Natural killer cell (primary cell): ENCODE results near the gene NEK11. TPM values are rescaled to one million over a fixed set of nuclear protein-coding genes. Genes with fewer than 3 reads are reported as not detected.
"Not testable (repeated sequence)": the region's sequence is repeated elsewhere in the genome, so short reads cannot be mapped to it uniquely, and the experiment has no call there.

ENCODE experiments used
- ATAC-seq, 3 donors: fragments of 150-1000 bp in 2 of 3; fragments of 200-7000 bp in 1 of 3; cut with Tn5 transposase; 1 replicate in 1 of 3; 2 replicates in 2 of 3; pipeline ENCODE4 v1.10.0; 2021; ENCODE audit warnings: mild to moderate bottlenecking in 2 of 3, moderate library complexity in 2 of 3
- DNase-seq, 2 donors: peaks; one replicate each; pipeline versions ENCODE4 v3.0.0 to v3.0.0-alpha.2; 2013 to 2021; ENCODE audit warnings: mixed read lengths in 1 of 2
- H3K27ac ChIP-seq: one replicate; pipeline ENCODE4 v1.5.1; 2013; ENCODE audit warnings: mild to moderate bottlenecking, low read length
- H3K27me3 ChIP-seq: one replicate; pipeline ENCODE4 v1.6.1; 2013; ENCODE audit warnings: low read length; ENCODE audit not compliant: control insufficient read depth, insufficient read depth
- H3K36me3 ChIP-seq: one replicate; pipeline ENCODE4 v1.6.1; 2013; ENCODE audit warnings: low read length; ENCODE audit not compliant: control insufficient read depth, insufficient read depth
- H3K4me1 ChIP-seq: one replicate; pipeline ENCODE4 v1.6.1; 2013; ENCODE audit warnings: low read length; ENCODE audit not compliant: control insufficient read depth, insufficient read depth
- H3K4me3 ChIP-seq: one replicate; pipeline ENCODE4 v1.5.1; 2013; ENCODE audit warnings: low read length
- H3K9me3 ChIP-seq: one replicate; pipeline ENCODE4 v1.6.1; 2013; ENCODE audit warnings: low read length; ENCODE audit not compliant: control insufficient read depth, insufficient read depth
- H3K27ac Mint-ChIP-seq, 2 donors: one replicate each; pipeline ENCODE4 v1.8.0; 2022; ENCODE audit warnings: mild to moderate bottlenecking in 2 of 2, mixed read lengths in 2 of 2, moderate library complexity in 1 of 2
- H3K27me3 Mint-ChIP-seq, 2 donors: one replicate each; pipeline ENCODE4 v1.8.0; 2022; ENCODE audit warnings: low read depth in 2 of 2, mixed read lengths in 2 of 2
- H3K36me3 Mint-ChIP-seq: one replicate; pipeline ENCODE4 v1.8.0; 2022; ENCODE audit warnings: mixed read lengths
- H3K4me1 Mint-ChIP-seq, 2 donors: one replicate each; pipeline ENCODE4 v1.8.0; 2022; ENCODE audit warnings: mixed read lengths in 2 of 2
- H3K4me3 Mint-ChIP-seq: one replicate; pipeline ENCODE4 v1.8.0; 2022; ENCODE audit warnings: mild to moderate bottlenecking, moderate library complexity, mixed read lengths
- H3K9me3 Mint-ChIP-seq, 2 donors: one replicate each; pipeline ENCODE4 v1.8.0; 2022; ENCODE audit warnings: mixed read lengths in 2 of 2
- CTCF ChIP-seq: fragments of 200-600 bp; IDR thresholded peaks from one replicate; pipeline ENCODE4 v1.8.0; 2022; ENCODE audit warnings: antibody characterized with exemption
- WGBS: methylation state at CpG from one replicate; pipeline ENCODE4 v1.1.7; 2013; ENCODE audit warnings: missing lambda C conversion rate; ENCODE audit not compliant: insufficient coverage; 5-methylcytosine and 5-hydroxymethylcytosine counted together
- intact Hi-C: fragments of 100-400 bp; cut with micrococcal nuclease; formaldehyde crosslinking; loops from one replicate; pipeline ENCODE4 v1.14.2; 2022
- total RNA-seq, 4 donors: library from RNA; stranded (reverse); fragments of 120-200 nt in 1 of 4; gene quantifications; one replicate each; pipeline versions ENCODE4 v1.2.3 to v1.2.4, GENCODE V29; 2013 to 2022

NEK11 gene
- total RNA-seq, 3 donors from 2014 or later (not counting 1 experiment from before 2014, with no cell fraction given), result 2.6 to 3.6 (median 3.5) TPM

GRCh38 chr3:131324923-131325322 lies 298.2 kb downstream of the NEK11 start:
- intact Hi-C loops, result no loop called here
- Histone ChIP-seq H3K36me3 (no peaks in the 10 kb centered on the region), H3K27me3 (no peaks in the 10 kb centered on the region), H3K4me3 (no peak overlapping the region), H3K4me1 (no peaks in the 10 kb centered on the region), H3K27ac (no peak overlapping the region), H3K9me3 (no peaks in the 10 kb centered on the region)
- no peaks in the 10 kb centered on the region for H3K4me1 Mint-ChIP-seq
- peaks cover 6 to 9% of the 10 kb centered on the region in 2 donors for H3K27me3 Mint-ChIP-seq
- no peak for DNase-seq
- no peak overlapping the region for H3K27ac Mint-ChIP-seq
- no peak overlapping the region for H3K4me3 Mint-ChIP-seq
- no peaks in the 10 kb centered on the region for H3K9me3 Mint-ChIP-seq
- ATAC-seq, result no peak
- H3K36me3 Mint-ChIP-seq, result no peaks in the 10 kb centered on the region
- no peak for TF ChIP-seq CTCF

- Mint-ChIP-seq H3K36me3 (no peaks in the 10 kb centered on the region), H3K27me3 (peaks cover 0 to 9% of the 10 kb centered on the region in 2 donors), H3K4me3 (no peak overlapping the region), H3K9me3 (no peaks in the 10 kb centered on the region), H3K27ac (no peak overlapping the region), H3K4me1 (no peaks in the 10 kb centered on the region)
- no peak overlapping the region for H3K4me3 ChIP-seq
- intact Hi-C loops, result no loop called here
- ATAC-seq (no peak), DNase-seq (no peak)
- H3K9me3 ChIP-seq, result no peaks in the 10 kb centered on the region
- no peak for TF ChIP-seq CTCF
- WGBS, result 89% methylated on average over 1 of the region's 1 CpG
- H3K36me3 ChIP-seq, result no peaks in the 10 kb centered on the region
- H3K27me3 ChIP-seq, result no peaks in the 10 kb centered on the region
- no peak overlapping the region for H3K27ac ChIP-seq
- no peaks in the 10 kb centered on the region for H3K4me1 ChIP-seq
Measured at GRCh38 chr3:131326307-131326706, 299.6 kb downstream of the NEK11 start.

- intact Hi-C loops, result no loop called here
- Histone ChIP-seq H3K9me3 (no peaks in the 10 kb centered on the region), H3K27ac (no peak overlapping the region), H3K4me3 (no peak overlapping the region), H3K27me3 (no peaks in the 10 kb centered on the region), H3K4me1 (no peaks in the 10 kb centered on the region), H3K36me3 (no peaks in the 10 kb centered on the region)
- Mint-ChIP-seq H3K27ac (no peak overlapping the region), H3K27me3 (peaks cover 0 to 12% of the 10 kb centered on the region in 2 donors), H3K4me1 (no peaks in the 10 kb centered on the region), H3K9me3 (no peaks in the 10 kb centered on the region), H3K4me3 (no peak overlapping the region), H3K36me3 (no peaks in the 10 kb centered on the region)
- no peak for TF ChIP-seq CTCF
- no peak for DNase-seq
- 70% methylated on average over 3 of the region's 3 CpGs for WGBS
- ATAC-seq, result no peak
Measured at GRCh38 chr3:131328721-131329120, 302.0 kb downstream of the NEK11 start.

GRCh38 chr3:131329774-131330173 lies 303.1 kb downstream of the NEK11 start:
- Mint-ChIP-seq H3K36me3 (no peaks in the 10 kb centered on the region), H3K9me3 (no peaks in the 10 kb centered on the region), H3K27me3 (peaks cover 0 to 12% of the 10 kb centered on the region in 2 donors), H3K4me3 (no peak overlapping the region), H3K4me1 (no peaks in the 10 kb centered on the region), H3K27ac (no peak overlapping the region)
- intact Hi-C loops, result no loop called here
- no peaks in the 10 kb centered on the region for H3K27me3 ChIP-seq
- no peak for TF ChIP-seq CTCF
- ATAC-seq (no peak), DNase-seq (no peak)
- no peaks in the 10 kb centered on the region for H3K4me1 ChIP-seq
- no peak overlapping the region for H3K27ac ChIP-seq
- WGBS, result 74% methylated on average over 5 of the region's 5 CpGs
- H3K36me3 ChIP-seq, result no peaks in the 10 kb centered on the region
- H3K9me3 ChIP-seq, result no peaks in the 10 kb centered on the region
- H3K4me3 ChIP-seq, result no peak overlapping the region

GRCh38 chr3:131331456-131332085 lies 304.9 kb downstream of the NEK11 start:
- intact Hi-C loops, H3K4me3 ChIP-seq, DNase-seq, H3K9me3 ChIP-seq, H3K36me3 ChIP-seq, H3K27ac ChIP-seq, H3K27ac Mint-ChIP-seq, H3K27me3 ChIP-seq, H3K36me3 Mint-ChIP-seq, H3K9me3 Mint-ChIP-seq, ATAC-seq, H3K4me1 Mint-ChIP-seq, H3K4me1 ChIP-seq, H3K4me3 Mint-ChIP-seq: not testable (repeated sequence)
- 93% methylated on average over 24 of the region's 27 CpGs for WGBS
- peaks cover 0 to 12% of the 10 kb centered on the region in 2 donors for H3K27me3 Mint-ChIP-seq
